Spleen (tissue), 7 donors: ENCODE data around the gene MAL.

Experiments used
- POLR2A ChIP-seq, 3 donors: fragments of 450-650 bp; IDR thresholded peaks; one replicate each; pipeline ENCODE4 v1.5.1; 2017; ENCODE audit warnings: antibody characterized with exemption in 3 of 3, mild to moderate bottlenecking in 1 of 3
- POLR2AphosphoS5 ChIP-seq, 3 donors: sonication (generic); formaldehyde crosslinking; IDR thresholded peaks; one replicate each; pipeline ENCODE4 v1.5.1; 2017; ENCODE audit warnings: antibody characterized with exemption in 3 of 3
- TF ChIP-seq, protein P1 (sequence below), 11 experiments: fragments of 200-600 bp in 7 of 11; fragments of 450-650 bp in 4 of 11; sonication (generic) in 4 of 11; IDR thresholded peaks in 8 of 11; conservative IDR thresholded peaks in 3 of 11; 1 replicate in 7 of 11; 2 replicates in 4 of 11; pipeline versions ENCODE4 v1.4.0 to v1.8.0; 2016 to 2021; ENCODE audit warnings: antibody characterized with exemption in 11 of 11, inconsistent platforms in 4 of 11, mild to moderate bottlenecking in 1 of 11
- donor health status: DM: no; HTN: no; CAD: no; lungs with moderate emphysema.
- donor health status: DM: no; HTN: no; CAD: no.
- donor health status: DM: no; HTN: no; CAD: no.

DNA sequence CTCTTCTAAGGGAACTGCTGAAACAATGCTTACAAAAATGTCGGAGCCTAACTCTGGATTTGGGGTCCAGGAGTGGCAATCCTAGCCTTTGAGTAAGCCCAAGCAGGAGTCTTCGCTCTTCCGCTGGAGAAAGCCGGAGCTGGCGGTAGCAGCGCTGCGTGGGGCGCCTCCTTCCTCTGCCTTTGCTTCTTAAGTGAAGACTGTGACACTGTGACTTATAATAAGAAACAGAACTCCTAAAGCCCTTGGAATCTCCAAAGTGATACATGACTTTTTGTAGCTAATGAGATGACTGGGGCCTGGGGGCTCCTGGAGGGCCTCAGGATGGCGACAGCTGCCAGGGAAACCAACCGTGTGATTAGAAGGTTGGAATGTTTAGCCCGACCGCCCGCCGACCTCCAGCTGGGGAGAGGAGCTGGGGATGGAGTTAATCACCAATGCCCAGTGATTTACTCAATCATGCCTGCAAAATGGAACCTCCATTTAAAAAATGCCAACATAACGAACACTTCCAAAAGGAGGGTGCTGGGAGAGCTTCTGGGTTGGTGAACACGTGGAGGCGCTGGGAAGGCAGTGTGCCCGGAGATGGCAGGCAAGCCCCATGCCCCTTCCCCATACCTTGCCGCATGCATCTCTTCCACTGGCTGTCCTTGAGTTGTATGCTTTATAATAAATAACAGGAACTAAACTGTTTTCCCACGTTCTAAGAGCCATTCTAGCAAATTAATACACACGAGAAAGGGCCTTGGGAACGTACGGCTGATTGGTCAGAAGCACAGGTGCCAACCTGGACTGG, 29.0 kb upstream of the MAL start:
- TF ChIP-seq, protein P1, sequence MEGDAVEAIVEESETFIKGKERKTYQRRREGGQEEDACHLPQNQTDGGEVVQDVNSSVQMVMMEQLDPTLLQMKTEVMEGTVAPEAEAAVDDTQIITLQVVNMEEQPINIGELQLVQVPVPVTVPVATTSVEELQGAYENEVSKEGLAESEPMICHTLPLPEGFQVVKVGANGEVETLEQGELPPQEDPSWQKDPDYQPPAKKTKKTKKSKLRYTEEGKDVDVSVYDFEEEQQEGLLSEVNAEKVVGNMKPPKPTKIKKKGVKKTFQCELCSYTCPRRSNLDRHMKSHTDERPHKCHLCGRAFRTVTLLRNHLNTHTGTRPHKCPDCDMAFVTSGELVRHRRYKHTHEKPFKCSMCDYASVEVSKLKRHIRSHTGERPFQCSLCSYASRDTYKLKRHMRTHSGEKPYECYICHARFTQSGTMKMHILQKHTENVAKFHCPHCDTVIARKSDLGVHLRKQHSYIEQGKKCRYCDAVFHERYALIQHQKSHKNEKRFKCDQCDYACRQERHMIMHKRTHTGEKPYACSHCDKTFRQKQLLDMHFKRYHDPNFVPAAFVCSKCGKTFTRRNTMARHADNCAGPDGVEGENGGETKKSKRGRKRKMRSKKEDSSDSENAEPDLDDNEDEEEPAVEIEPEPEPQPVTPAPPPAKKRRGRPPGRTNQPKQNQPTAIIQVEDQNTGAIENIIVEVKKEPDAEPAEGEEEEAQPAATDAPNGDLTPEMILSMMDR (IDR thresholded peaks at IDR 0.05 in 8 of 11, conservative IDR thresholded peaks at IDR 0.05 in 3 of 11): no peak
- no peak for TF ChIP-seq POLR2AphosphoS5 (IDR thresholded peaks at IDR 0.05)
- TF ChIP-seq POLR2A (IDR thresholded peaks at IDR 0.05): no peak
